ENCODE data around the gene PROZ.

DNA sequence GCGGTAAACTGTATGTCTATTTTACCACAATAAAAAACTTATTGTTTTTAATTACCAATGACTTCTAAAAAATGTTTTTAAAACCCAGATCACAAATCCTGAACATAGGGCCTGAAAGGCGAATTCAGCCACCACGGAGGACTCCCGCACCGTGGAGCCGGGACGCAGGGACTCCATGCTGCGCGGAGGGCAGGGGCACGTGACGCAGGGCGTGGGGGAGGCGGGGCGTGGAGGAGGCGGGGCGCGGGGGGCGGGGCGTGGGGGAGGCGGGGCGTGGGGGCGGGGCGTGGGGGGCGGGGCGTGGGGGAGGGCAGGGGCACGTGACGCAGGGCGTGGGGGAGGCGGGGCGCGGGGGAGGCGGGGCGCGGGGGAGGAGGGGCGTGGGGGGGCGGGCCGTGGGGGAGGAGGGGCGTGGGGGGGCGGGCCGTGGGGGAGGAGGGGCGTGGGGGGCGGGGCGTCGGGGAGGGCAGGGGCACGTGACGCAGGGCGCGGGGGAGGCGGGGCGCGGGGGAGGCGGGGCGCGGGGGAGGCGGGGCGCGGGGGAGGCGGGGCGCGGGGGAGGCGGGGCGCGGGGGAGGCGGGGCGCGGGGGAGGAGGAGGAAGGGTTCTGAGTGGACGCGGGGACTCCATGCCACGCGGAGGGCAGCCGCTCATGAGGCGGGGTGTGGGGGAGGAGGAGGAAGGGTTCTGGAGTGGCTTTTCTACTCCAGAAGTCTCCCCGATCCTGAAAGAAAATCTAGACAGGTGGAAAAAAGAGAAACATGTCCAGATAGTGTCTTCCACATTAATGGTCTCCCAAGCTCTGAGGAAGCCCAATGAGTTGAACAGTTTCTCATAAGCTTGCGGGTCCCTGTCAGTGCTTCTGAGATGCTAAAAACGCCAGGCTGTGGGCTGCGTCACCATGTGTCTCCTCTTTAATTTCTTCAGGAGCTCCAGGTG, 4.4 kb upstream of the PROZ start:
- TF ChIP-seq EZH2 (IDR thresholded peaks at IDR 0.05) (no peak), POLR2AphosphoS5 (IDR thresholded peaks at IDR 0.05; ENCODE audit: borderline replicate concordance, low read depth, low read length) (peak; percentile 77)
